ENCODE measurements around the gene MAGOHB.

MAGOHB gene

GRCh38 chr12:10638728-10639127 is 25.3 kb upstream of the MAGOHB start:
- TF ChIP-seq CTCF (IDR thresholded peaks at IDR 0.05; ENCODE audit: low read depth, low read length): no peak
- no peak overlapping the region for H3K4me3 ChIP-seq (replicated peaks in 1 of 2; ENCODE audit: low read depth in 2 of 2, low read length in 2 of 2)
- no peak for DNase-seq (ENCODE audit: low read depth in 2 of 2)

- DNase-seq (ENCODE audit: low read depth in 2 of 2): no peak
- TF ChIP-seq CTCF (IDR thresholded peaks at IDR 0.05; ENCODE audit: low read depth, low read length): no peak
- no peak overlapping the region for H3K4me3 ChIP-seq (replicated peaks in 1 of 2; ENCODE audit: low read depth in 2 of 2, low read length in 2 of 2)
Observed at GRCh38 chr12:10636611-10637010, 23.2 kb upstream of the MAGOHB start.

GRCh38 chr12:10636124-10636523 is 22.7 kb upstream of the MAGOHB start:
- DNase-seq (ENCODE audit: low read depth in 2 of 2): no peak
- no peak for TF ChIP-seq CTCF (IDR thresholded peaks at IDR 0.05; ENCODE audit: low read depth, low read length)
- H3K4me3 ChIP-seq (replicated peaks in 1 of 2; ENCODE audit: low read depth in 2 of 2, low read length in 2 of 2): no peak overlapping the region

- DNase-seq (ENCODE audit: low read depth in 2 of 2): no peak
- H3K4me3 ChIP-seq (replicated peaks in 1 of 2; ENCODE audit: low read depth in 2 of 2, low read length in 2 of 2): no peak overlapping the region
- no peak for TF ChIP-seq CTCF (IDR thresholded peaks at IDR 0.05; ENCODE audit: low read depth, low read length)
Observed at GRCh38 chr12:10635306-10635705, 21.9 kb upstream of the MAGOHB start.

- DNase-seq (ENCODE audit: low read depth in 2 of 2): peak in 1 of 2 donors; percentile 77
- TF ChIP-seq CTCF (IDR thresholded peaks at IDR 0.05; ENCODE audit: low read depth, low read length): no peak
- H3K4me3 ChIP-seq (replicated peaks in 1 of 2; ENCODE audit: low read depth in 2 of 2, low read length in 2 of 2): no peak overlapping the region
Observed at GRCh38 chr12:10634427-10634826, 21.0 kb upstream of the MAGOHB start.

GRCh38 chr12:10633541-10633940 is 20.1 kb upstream of the MAGOHB start:
- no peak for DNase-seq (ENCODE audit: low read depth in 2 of 2)
- H3K4me3 ChIP-seq (replicated peaks in 1 of 2; ENCODE audit: low read depth in 2 of 2, low read length in 2 of 2): no peak overlapping the region
- no peak for TF ChIP-seq CTCF (IDR thresholded peaks at IDR 0.05; ENCODE audit: low read depth, low read length)

GRCh38 chr12:10632226-10632625 is 18.8 kb upstream of the MAGOHB start:
- DNase-seq (ENCODE audit: low read depth in 2 of 2): peak in 1 of 2 donors; percentile 15
- no peak overlapping the region for H3K4me3 ChIP-seq (replicated peaks in 1 of 2; ENCODE audit: low read depth in 2 of 2, low read length in 2 of 2)
- no peak for TF ChIP-seq CTCF (IDR thresholded peaks at IDR 0.05; ENCODE audit: low read depth, low read length)

Data from cardiac fibroblast (primary cell).